A549 (cell line): ENCODE measurements around the gene RIPK4. TPM values are rescaled to one million over a fixed set of nuclear protein-coding genes. Genes with fewer than 3 reads are reported as not detected.

Source experiments
- ATAC-seq, 2 experiments: fragments of 200-7000 bp in 1 of 2; fragments of >200 bp in 1 of 2; cut with Nextera tagmentation in 1 of 2; cut with Tn5 transposase in 1 of 2; 3 replicates each; pipeline versions ENCODE4 v1.8.0 to v1.9.1; 2018 to 2020; ENCODE audit warnings: mild to moderate bottlenecking in 1 of 2, moderate library complexity in 1 of 2
- CTCF ChIA-PET: fragments of 300-600 bp; sonication (Branson Sonifier 250); formaldehyde crosslinking; extraction: SDS; loops from one replicate; lab custom pipeline; 2021; ENCODE audit warnings: antibody characterized with exemption, inconsistent platforms; lab: Yijun Ruan, JAX
- POLR2A ChIA-PET: fragments of 350-600 bp; formaldehyde crosslinking; extraction: SDS; loops from one replicate; lab custom pipeline; 2021; ENCODE audit warnings: antibody characterized with exemption, inconsistent platforms; lab: Yijun Ruan, JAX
- DNase-seq, 2 experiments: peaks; one replicate each; pipeline versions ENCODE4 v3.0.0 to v3.0.0-alpha.2; 2011 to 2016; ENCODE audit warnings: low read depth in 1 of 2, low spot score in 1 of 2
- FAIRE-seq: peaks from 2 replicates; lab custom pipeline; 2011; peaks lifted over from hg19 to GRCh38; lab: Jason Lieb, UNC
- H3K27ac ChIP-seq, 2 experiments: fragments of >200 bp; sonication (Bioruptor Twin); formaldehyde crosslinking; 3 replicates each; pipeline ENCODE4 v1.5.1; 2016 to 2017
- H3K4me1 ChIP-seq: fragments of >200 bp; sonication (Bioruptor Twin); formaldehyde crosslinking; 3 replicates; pipeline ENCODE4 v1.6.1; 2016
- H3K4me2 ChIP-seq: fragments of >200 bp; sonication (Bioruptor Twin); formaldehyde crosslinking; 3 replicates; pipeline ENCODE4 v1.6.1; 2016
- H3K4me3 ChIP-seq: fragments of >200 bp; sonication (Bioruptor Twin); formaldehyde crosslinking; 3 replicates; pipeline ENCODE4 v1.5.1; 2016
- H3K9me3 ChIP-seq: fragments of >200 bp; sonication (Bioruptor Twin); formaldehyde crosslinking; 3 replicates; pipeline ENCODE4 v1.6.1; 2016
- CBX2 ChIP-seq: fragments of 200-600 bp; sonication (generic); IDR thresholded peaks from 2 replicates; pipeline ENCODE4 v1.6.1; 2016; ENCODE audit warnings: low read depth, mild to moderate bottlenecking, borderline replicate concordance
- CEBPB ChIP-seq, 2 experiments: fragments of >200 bp in 1 of 2; sonication (Bioruptor Twin) in 1 of 2; formaldehyde crosslinking in 1 of 2; IDR thresholded peaks; 2 replicates each; pipeline ENCODE4 v1.6.1; 2012 to 2016
- EHF ChIP-seq: fragments of 250-450 bp; sonication (Bioruptor Pico); IDR thresholded peaks from 2 replicates; pipeline ENCODE4 v1.5.0; 2020; ENCODE audit warnings: mild to moderate bottlenecking
- FOSL2 ChIP-seq, 2 experiments: fragments of 450-650 bp in 1 of 2; fragments of >200 bp in 1 of 2; sonication (Bioruptor Twin) in 1 of 2; formaldehyde crosslinking; IDR thresholded peaks; 2 replicates each; pipeline versions ENCODE4 v1.5.0 to v1.6.1; 2016 to 2020; ENCODE audit warnings: mild to moderate bottlenecking in 1 of 2, moderate library complexity in 1 of 2
- HOXB5 ChIP-seq: fragments of 250-450 bp; sonication (Bioruptor Pico); IDR thresholded peaks from 2 replicates; pipeline ENCODE4 v1.5.0; 2020; ENCODE audit warnings: mild to moderate bottlenecking, moderate library complexity
- JUNB ChIP-seq: fragments of >200 bp; sonication (Bioruptor Twin); formaldehyde crosslinking; IDR thresholded peaks from 2 replicates; pipeline ENCODE4 v1.6.1; 2016
- MYC ChIP-seq: IDR thresholded peaks from 2 replicates; pipeline ENCODE4 v1.6.1; 2012; ENCODE audit warnings: mild to moderate bottlenecking, inconsistent platforms, low read length, improper control_type of control experiment, borderline replicate concordance
- NFE2L2 ChIP-seq: fragments of 150-350 bp; conservative IDR thresholded peaks from 2 replicates; pipeline ENCODE4 v1.6.1; 2014; ENCODE audit warnings: low read length
- RAD21 ChIP-seq, 2 experiments: fragments of >200 bp in 1 of 2; sonication (Bioruptor Twin) in 1 of 2; formaldehyde crosslinking in 1 of 2; IDR thresholded peaks in 1 of 2; conservative IDR thresholded peaks in 1 of 2; 2 replicates in 1 of 2; 3 replicates in 1 of 2; pipeline ENCODE4 v1.6.1; 2012 to 2018; ENCODE audit warnings: inconsistent platforms in 1 of 2
- RCOR1 ChIP-seq: fragments of 150-350 bp; IDR thresholded peaks from 2 replicates; pipeline ENCODE4 v1.6.1; 2014; ENCODE audit warnings: antibody characterized with exemption, low read length, low read depth
- RFX5 ChIP-seq: fragments of 450-650 bp; IDR thresholded peaks from 2 replicates; pipeline ENCODE4 v1.7.1; 2014; ENCODE audit warnings: antibody characterized with exemption, mild to moderate bottlenecking, moderate library complexity
- ZC3H11A ChIP-seq: fragments of 450-650 bp; IDR thresholded peaks from 2 replicates; pipeline ENCODE4 v1.6.1; 2014; ENCODE audit warnings: antibody characterized with exemption, mild to moderate bottlenecking
- WGBS: methylation state at CpG from one replicate; pipeline ENCODE4 v1.1.6; 2017; ENCODE audit errors: missing lambda C conversion rate; 5-methylcytosine and 5-hydroxymethylcytosine counted together
- polyA plus RNA-seq, 4 experiments: library from polyadenylated mRNA; depleted of rRNA in 3 of 4; stranded (reverse); fragments of >200 nt; fragmentation: RNase III in 1 of 4; extraction: RNeasy Plus Mini Kit Qiagen cat#74134 plus additional on column Dnase treatment in 1 of 4; gene quantifications; 2 replicates in 3 of 4; 3 replicates in 1 of 4; pipeline ENCODE4 v1.2.3, GENCODE V29; 2011 to 2017
- TF ChIP-seq, protein P1 (sequence below): fragments of >200 bp; sonication (Bioruptor Twin); formaldehyde crosslinking; IDR thresholded peaks from 3 replicates; pipeline ENCODE4 v1.5.1; 2016

The RIPK4 gene
- polyA plus RNA-seq, 2 of the 4 experiments (the other 2 are of a cell fraction) = 3.0 to 5.7 TPM

- no peak for TF ChIP-seq RAD21 (conservative IDR thresholded peaks at IDR 0.05 in 1 of 2, IDR thresholded peaks at IDR 0.05 in 1 of 2)
Measured at GRCh38 chr21:41749286-41749685, 17.6 kb downstream of the RIPK4 start (continued).

DNA sequence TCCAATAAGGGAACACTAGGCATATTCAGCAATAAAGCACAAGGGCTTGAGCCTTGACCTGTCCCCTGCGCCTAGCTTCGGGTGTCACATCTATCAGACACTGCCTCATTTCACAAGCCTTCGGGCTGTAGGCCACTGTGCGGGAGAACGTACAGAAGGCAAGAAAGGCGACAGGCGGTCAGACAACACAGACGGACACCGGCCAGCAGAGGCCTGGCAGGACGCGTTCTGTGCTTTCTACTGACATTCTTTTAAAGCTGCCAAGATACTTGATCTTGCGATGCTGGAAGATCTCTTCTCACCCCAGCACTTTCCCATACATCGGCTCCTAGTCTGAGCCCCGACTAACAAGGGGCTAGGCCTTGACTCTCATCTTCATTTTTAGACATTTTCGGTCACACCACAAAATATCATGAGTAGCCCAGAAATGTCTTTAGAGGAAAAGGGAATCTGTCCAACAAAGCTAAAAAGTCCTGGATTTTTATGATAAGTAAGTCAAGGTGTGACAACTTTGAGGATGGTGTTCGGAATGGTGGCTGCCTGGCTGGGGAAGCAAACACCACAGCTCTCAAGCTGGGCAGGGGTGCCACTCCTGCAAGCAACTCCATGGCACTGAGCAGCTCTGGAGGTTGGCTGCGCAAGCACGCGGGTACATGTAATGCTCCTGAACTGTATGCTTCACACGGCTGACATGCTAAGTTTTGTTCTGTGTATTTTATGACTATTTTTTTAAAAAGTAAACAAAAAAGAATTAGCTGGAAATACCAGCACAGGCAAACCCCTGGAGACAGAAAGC lies 18.7 kb downstream of the RIPK4 start:
- Histone ChIP-seq H3K9me3 (no peaks in the 10 kb centered on the region), H3K4me3 (no peak overlapping the region), H3K27ac (no peak overlapping the region), H3K4me1 (peaks cover 34% of the 10 kb centered on the region), H3K4me2 (no peak overlapping the region)
- no peak for ATAC-seq
- DNase-seq = no peak
- no peak for TF ChIP-seq CEBPB (IDR thresholded peaks at IDR 0.05)
- 92% methylated on average over 20 of the region's 20 CpGs for WGBS
- no peak for FAIRE-seq
- CTCF ChIA-PET = interaction anchor here (1.2 to 3.5 kb wide), 3 partner anchors 30 to 136 kb away, joined by 3 to 15 read pairs (median 3); no protein-coding TSS in a partner anchor
- POLR2A ChIA-PET = no interaction called here

DNA sequence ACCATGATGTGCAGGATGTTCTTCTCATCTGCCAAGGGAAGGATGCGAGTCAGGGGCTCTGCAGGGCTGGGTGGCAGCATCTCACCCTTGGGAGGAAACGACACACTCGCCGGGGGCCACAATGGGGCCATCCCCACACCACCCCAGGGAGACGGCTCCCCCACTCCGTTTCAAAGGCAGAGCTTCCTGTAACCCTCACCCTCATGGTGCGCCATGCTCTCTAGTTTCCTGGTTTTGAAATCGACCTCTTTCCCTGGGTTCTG lies 20.2 kb downstream of the RIPK4 start:
- POLR2A ChIA-PET = no interaction called here

GRCh38 chr21:41745971-41746743 lies 20.7 kb downstream of the RIPK4 start:
- POLR2A ChIA-PET = no interaction called here
- no peak for DNase-seq
- TF ChIP-seq JUNB (no peak), NFE2L2 (no peak), RCOR1 (no peak), EHF (CRISPR knock-in tag) (no peak), CBX2 (no peak)
- no peak for ATAC-seq
- Histone ChIP-seq H3K4me2 (no peak overlapping the region), H3K9me3 (no peaks in the 10 kb centered on the region), H3K4me1 (peaks cover 14% of the 10 kb centered on the region), H3K4me3 (no peak overlapping the region), H3K27ac (no peak overlapping the region)
- CTCF ChIA-PET = interaction anchor here (1.4 to 1.5 kb wide), 2 partner anchors 15 to 133 kb away, joined by 3 to 5 read pairs; no protein-coding TSS in a partner anchor
- no peak for FAIRE-seq
- WGBS = 96% methylated on average over 20 of the region's 34 CpGs

More for the DNA sequence above, 20.2 kb downstream of the RIPK4 start:
- Histone ChIP-seq H3K27ac (no peak overlapping the region), H3K4me2 (no peak overlapping the region), H3K4me1 (peaks cover 19% of the 10 kb centered on the region), H3K9me3 (no peaks in the 10 kb centered on the region), H3K4me3 (no peak overlapping the region)
- no peak for DNase-seq
- no peak for FAIRE-seq
- 88% methylated on average over 7 of the region's 8 CpGs for WGBS
- ATAC-seq = no peak
- CTCF ChIA-PET = interaction anchor here (0.7 to 1.0 kb wide), 2 partner anchors 18 to 70 kb away, joined by 3 to 5 read pairs; no protein-coding TSS in a partner anchor
- TF ChIP-seq MYC = no peak
- no peak for TF ChIP-seq RFX5
- no peak for TF ChIP-seq ZC3H11A
- TF ChIP-seq FOSL2 (IDR thresholded peaks at IDR 0.05) = no peak
- no peak for TF ChIP-seq FOSL2 (CRISPR knock-in tag; IDR thresholded peaks at IDR 0.05)
- no peak for TF ChIP-seq HOXB5
- TF ChIP-seq, protein P1, sequence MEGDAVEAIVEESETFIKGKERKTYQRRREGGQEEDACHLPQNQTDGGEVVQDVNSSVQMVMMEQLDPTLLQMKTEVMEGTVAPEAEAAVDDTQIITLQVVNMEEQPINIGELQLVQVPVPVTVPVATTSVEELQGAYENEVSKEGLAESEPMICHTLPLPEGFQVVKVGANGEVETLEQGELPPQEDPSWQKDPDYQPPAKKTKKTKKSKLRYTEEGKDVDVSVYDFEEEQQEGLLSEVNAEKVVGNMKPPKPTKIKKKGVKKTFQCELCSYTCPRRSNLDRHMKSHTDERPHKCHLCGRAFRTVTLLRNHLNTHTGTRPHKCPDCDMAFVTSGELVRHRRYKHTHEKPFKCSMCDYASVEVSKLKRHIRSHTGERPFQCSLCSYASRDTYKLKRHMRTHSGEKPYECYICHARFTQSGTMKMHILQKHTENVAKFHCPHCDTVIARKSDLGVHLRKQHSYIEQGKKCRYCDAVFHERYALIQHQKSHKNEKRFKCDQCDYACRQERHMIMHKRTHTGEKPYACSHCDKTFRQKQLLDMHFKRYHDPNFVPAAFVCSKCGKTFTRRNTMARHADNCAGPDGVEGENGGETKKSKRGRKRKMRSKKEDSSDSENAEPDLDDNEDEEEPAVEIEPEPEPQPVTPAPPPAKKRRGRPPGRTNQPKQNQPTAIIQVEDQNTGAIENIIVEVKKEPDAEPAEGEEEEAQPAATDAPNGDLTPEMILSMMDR = no peak
